Measurements from ENCODE around the gene HOXA11. TPM values are rescaled to one million over a fixed set of nuclear protein-coding genes. Genes with fewer than 3 reads are reported as not detected.

HOXA11 gene
- polyA plus RNA-seq, 6 donors from 2014 or later = not detected

DNA sequence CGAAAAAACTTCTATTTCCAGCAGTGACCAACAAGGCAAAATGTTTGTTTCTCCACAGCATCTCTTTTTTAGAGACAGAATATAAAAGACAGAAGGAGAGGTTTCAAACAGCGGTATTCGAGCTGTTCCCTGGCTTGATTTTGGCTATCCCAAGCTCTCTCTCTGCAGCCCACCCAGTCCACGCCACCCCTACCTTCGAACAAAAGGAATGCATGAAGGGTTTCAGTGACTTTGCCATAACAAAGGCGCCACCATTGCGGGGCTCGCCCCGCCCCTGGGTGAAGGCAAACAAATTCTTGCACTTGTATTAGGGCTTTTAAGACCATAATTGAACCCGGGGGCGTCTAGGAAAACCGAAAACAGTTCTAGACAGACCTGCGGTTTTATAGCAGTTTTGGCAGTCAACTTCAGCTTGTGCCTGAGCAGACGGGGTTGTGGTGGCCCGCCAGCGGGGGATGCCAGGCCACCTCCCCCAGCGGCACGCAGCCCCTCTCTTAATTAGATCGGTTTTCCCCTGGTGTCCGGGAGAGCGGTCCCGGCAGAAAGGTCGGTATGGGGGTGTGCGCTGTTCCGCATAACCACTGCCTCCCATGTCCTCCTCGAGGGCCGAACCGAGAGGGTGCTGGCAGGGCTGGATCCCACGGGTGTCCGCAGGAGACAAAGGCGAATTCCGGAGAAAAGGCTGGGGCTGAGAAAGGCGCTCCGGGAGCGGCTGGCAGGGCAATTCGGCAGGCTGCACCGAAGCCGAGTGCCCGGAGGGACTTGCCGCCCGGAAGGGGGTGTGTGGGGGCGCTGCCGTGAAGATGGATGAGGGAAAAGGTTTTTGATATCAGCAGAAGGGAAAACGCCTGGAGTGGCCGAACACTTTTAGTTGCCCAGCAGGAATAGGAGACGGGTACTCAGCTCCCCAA is 2.7 kb upstream of the HOXA11 start:
- no peak for DNase-seq
- Mint-ChIP-seq H3K27ac (peak overlapping the region in 4 of 6 donors; percentile 42 to 82 (median 78)), H3K4me1 (peaks cover 41 to 60% (median 49%) of the 10 kb centered on the region in 3 donors), H3K36me3 (peaks cover 0 to 8% of the 10 kb centered on the region in 2 donors), H3K4me3 (peak overlapping the region; percentile 54 to 89 (median 82)), H3K9me3 (peaks cover 0 to 30% (median 9%) of the 10 kb centered on the region in 7 donors), H3K27me3 (peaks cover 71 to 86% (median 80%) of the 10 kb centered on the region in 3 donors)
- no peak for ATAC-seq (ENCODE audit: low read depth in 2 of 2)

DNA sequence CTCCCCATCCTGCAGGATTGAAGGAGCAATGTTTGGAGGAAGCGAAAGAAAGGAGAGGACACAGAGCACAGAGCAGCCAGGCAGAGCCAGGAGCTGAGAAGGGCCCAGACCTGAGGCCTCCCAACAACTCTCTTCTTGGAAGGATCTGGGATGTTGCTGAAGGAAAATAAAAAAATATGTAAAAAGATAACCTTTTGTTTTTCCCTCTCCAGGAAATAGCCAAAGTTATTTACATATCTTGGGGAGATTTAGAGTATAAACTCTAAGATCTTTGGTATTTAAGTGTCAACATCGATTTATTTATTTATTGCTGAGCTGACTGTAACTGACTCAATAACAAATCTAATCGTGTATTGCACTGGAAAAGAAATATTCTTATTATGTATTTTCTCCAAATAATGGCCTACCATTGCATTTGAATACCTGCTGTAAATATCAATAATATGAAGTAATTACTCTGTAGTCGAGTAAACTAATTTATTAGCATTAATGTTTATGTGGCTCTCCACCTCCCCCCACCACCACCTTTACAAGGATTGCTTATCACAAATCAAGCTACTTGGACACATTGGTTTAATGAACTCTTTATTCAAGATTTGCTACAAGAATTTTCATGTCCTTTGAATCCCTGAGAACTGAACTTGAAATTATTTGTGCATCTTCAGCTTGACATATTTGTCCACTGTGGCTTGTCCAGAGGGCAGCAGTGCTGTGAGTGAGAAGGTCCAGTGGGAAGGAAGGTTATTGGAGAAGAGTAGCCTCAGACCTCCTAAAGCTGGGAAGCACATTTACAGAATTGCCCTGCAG is 1.8 kb upstream of the HOXA11 start:
- ATAC-seq (ENCODE audit: low read depth in 2 of 2) (no peak), DNase-seq (no peak)
- Mint-ChIP-seq H3K27ac (peak overlapping the region in 3 of 6 donors; percentile 66 to 84 (median 69)), H3K9me3 (peaks cover 0 to 32% (median 9%) of the 10 kb centered on the region in 7 donors), H3K36me3 (peaks cover 0 to 8% of the 10 kb centered on the region in 2 donors), H3K4me1 (peaks cover 41 to 55% (median 51%) of the 10 kb centered on the region in 3 donors), H3K27me3 (peaks cover 71 to 87% (median 84%) of the 10 kb centered on the region in 3 donors), H3K4me3 (peak overlapping the region in 5 of 8 donors; percentile 17 to 78 (median 35))

DNA sequence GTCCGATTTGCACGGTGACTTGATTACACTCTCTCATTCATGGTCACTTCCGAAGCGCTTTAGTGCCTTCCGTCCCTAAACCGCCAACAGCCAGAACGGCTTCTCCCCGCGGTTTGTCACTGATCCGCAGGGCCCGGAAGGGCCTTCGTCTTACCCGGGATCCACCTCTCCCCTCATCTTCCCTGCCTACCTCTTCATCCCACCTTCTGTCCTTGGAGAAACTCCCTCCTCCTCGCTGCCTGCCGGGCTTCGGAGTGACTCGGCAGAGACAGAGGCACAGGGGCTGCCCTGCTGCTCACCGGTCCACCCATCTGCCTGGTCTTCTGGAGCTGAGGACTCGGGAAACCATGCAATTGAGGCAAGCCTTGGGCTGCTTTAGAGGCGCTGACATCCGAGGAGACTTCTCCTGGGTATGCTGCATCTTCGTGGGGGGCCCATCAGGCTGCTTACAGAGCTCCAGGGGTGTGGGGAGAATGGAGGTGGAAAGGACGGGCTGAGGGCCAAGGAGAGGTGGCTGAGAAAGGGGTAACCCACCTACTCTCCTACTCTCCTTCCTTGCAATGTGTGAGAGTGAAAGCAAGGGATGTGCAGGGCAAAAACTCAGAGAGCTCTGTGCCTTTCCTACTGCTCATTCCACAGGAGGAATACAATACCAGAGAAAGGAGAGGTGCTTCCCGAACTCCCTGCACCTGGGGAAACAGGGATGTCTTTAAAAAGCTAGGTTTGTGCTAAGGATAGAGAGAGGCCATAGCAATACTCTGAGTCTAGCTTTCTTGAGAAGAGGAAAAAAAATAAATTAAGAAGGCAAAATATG is 1.0 kb upstream of the HOXA11 start:
- Mint-ChIP-seq H3K27ac (peak overlapping the region in 4 of 6 donors; percentile 84 to 97 (median 94)), H3K27me3 (peaks cover 72 to 84% (median 83%) of the 10 kb centered on the region in 3 donors), H3K4me1 (peaks cover 38 to 54% (median 51%) of the 10 kb centered on the region in 3 donors), H3K4me3 (peak overlapping the region; percentile 23 to 89 (median 76)), H3K9me3 (peaks cover 0 to 32% (median 9%) of the 10 kb centered on the region in 7 donors), H3K36me3 (peaks cover 0 to 8% of the 10 kb centered on the region in 2 donors)
- ATAC-seq (ENCODE audit: low read depth in 2 of 2) (no peak), DNase-seq (no peak)

DNA sequence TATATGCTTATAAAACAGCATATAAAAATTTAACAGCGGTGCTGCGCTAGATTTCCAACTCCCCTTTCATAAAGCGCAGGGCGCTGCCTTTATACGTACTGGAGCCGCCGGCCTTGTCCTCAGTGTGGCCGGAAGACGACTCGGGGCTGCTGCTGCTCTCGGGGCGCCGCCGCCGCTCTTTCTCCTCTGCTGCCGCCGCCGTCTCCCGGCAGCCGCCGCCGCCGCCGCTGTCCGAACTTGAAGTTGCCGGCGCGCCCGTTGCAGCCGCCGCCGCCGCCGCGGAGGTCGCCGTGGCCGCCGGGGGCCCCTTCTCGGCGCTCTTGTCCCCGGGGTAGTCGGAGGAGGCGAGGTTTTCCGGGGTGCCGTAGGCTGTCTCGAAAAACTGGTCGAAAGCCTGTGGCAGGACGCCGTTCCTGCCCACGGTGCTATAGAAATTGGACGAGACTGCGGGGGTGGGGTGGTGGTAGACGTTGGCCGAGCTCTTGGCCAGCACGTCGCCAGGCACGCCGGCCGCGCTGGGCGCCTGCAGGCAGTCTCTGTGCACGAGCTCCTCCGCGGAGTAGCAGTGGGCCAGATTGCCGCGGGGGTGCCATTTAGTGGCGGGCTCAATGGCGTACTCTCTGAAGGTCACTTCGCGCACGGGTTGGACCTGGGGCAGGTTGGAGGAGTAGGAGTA is 557 bp downstream of the HOXA11 start:
- Mint-ChIP-seq H3K27me3 (peaks cover 69 to 83% (median 83%) of the 10 kb centered on the region in 3 donors), H3K4me1 (peaks cover 36 to 54% (median 49%) of the 10 kb centered on the region in 3 donors), H3K9me3 (peaks cover 0 to 26% (median 5%) of the 10 kb centered on the region in 7 donors), H3K36me3 (peaks cover 0 to 8% of the 10 kb centered on the region in 2 donors), H3K4me3 (peak overlapping the region; percentile 62 to 89 (median 81)), H3K27ac (peak overlapping the region in 4 of 6 donors; percentile 84 to 97 (median 94))
- DNase-seq = no peak
- no peak for ATAC-seq (ENCODE audit: low read depth in 2 of 2)

DNA sequence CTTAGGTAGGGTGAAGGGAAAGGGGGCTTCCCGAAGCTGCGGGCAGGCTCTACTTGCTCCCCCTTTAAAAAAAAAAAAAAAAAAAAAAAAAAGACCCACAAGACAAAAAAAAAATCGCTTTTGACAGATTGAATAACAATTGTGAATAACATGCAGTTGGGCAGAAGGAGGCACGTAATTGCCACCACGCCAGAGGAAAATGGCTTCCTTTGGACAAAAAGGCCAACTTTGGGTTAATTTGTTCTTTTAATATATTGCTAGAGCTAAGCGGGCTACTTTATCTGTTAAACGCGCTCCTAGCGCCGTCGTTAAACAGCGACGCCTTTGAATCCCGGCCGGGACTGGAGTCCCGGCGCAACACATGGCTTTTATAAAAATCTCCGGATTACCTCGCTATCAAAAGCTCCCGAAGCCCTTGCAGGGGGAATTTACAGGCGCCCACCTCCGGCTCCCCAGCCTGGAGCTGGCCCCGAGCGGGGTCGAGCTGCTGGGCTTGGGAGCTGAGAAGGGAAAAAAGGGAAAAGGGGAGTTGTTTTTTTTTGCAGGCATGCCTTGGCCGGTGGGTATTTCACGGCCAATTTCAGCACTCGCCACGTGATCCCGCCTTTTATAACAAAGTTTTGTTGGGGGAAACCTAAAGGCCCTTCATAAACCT is 1.2 kb downstream of the HOXA11 start:
- peak overlapping the region; percentile 42 to 85 (median 72) for H3K4me3 Mint-ChIP-seq
- ATAC-seq (ENCODE audit: low read depth in 2 of 2) (no peak), DNase-seq (no peak)
- peaks cover 0 to 8% of the 10 kb centered on the region in 2 donors for H3K36me3 Mint-ChIP-seq
- H3K27ac Mint-ChIP-seq = peak overlapping the region in 4 of 6 donors; percentile 72 to 93 (median 84)
- H3K27me3 Mint-ChIP-seq = peaks cover 73 to 83% (median 81%) of the 10 kb centered on the region in 3 donors
- peaks cover 35 to 53% (median 42%) of the 10 kb centered on the region in 3 donors for H3K4me1 Mint-ChIP-seq
- peaks cover 0 to 31% (median 8%) of the 10 kb centered on the region in 7 donors for H3K9me3 Mint-ChIP-seq

DNA sequence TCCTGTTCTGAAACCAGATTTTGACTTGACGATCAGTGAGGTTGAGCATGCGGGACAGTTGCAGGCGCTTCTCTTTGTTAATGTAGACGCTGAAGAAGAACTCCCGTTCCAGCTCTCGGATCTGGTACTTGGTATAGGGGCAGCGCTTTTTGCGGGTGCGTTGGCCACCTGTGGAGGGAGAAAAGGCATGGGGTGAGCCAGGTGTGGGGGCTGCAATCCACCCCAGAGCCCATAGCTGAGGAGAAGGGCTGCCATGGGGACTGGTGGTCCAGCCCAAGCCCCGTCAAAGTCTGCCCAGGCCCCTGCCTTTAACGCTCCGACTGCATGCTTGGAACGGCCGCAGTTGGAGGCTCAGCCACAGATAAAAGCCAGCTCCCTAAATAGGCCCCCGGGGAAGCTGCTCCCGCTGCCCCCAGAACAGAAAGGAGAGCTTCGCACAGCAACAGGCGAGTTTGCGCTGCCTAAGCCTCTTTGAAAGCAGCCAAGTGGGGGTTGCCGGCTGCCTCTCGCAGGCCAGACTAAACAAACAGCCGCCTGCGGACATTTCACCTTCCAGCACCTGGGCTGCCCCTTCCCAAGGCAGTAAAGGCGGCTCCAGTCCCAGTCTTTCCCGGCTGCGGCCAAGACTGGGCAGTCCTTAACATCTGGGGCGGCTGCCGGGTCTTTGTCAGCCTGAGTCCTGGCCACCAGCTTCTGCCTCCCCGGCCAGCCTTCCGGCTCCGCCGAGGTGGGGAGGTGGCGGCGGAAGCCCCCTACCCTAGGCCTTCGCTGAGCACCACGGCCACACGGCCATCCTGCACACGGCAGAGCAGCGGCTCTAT is 2.0 kb downstream of the HOXA11 start:
- DNase-seq (no peak), ATAC-seq (ENCODE audit: low read depth in 2 of 2) (no peak)
- peak overlapping the region in 4 of 6 donors; percentile 65 to 93 (median 78) for H3K27ac Mint-ChIP-seq
- peaks cover 0 to 24% (median 8%) of the 10 kb centered on the region in 7 donors for H3K9me3 Mint-ChIP-seq
- H3K27me3 Mint-ChIP-seq = peaks cover 72 to 83% (median 77%) of the 10 kb centered on the region in 3 donors
- peaks cover 0 to 8% of the 10 kb centered on the region in 2 donors for H3K36me3 Mint-ChIP-seq
- peak overlapping the region in 6 of 8 donors; percentile 6 to 85 (median 68) for H3K4me3 Mint-ChIP-seq
- peaks cover 27 to 46% (median 35%) of the 10 kb centered on the region in 3 donors for H3K4me1 Mint-ChIP-seq

DNA sequence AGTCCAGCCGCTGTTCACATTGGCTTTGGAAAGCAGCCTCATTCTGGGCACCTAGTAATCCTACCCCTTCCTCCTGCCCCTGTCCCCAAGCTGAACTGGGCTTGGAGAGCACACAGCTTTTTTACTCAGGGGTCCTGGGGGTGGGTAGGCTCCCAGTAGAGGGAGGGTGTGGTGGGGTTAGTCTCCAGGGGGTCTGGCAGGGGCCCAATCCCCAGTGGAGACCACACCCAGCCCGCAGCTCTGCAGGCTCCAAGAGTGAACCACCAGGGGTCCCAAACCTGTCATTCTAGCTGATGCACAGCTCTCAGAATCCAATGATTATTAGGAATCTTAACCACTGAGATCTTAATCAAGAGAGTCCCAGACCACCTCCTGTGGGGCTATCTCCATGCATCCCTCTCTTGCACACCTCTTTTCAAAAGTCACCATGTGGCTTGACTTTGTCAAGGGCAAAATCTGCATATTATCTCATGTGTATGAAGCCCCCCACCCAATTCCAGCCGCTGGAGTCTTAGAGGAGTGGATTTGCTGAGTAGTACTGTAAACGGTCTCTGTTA is 2.7 kb downstream of the HOXA11 start:
- peaks cover 24 to 40% (median 29%) of the 10 kb centered on the region in 3 donors for H3K4me1 Mint-ChIP-seq
- peak overlapping the region in 2 of 6 donors; percentile 65 to 86 for H3K27ac Mint-ChIP-seq
- H3K4me3 Mint-ChIP-seq = peak overlapping the region in 4 of 8 donors; percentile 6 to 56 (median 26)
- ATAC-seq (ENCODE audit: low read depth in 2 of 2) (no peak), DNase-seq (no peak)
- H3K9me3 Mint-ChIP-seq = peaks cover 0 to 24% (median 8%) of the 10 kb centered on the region in 7 donors
- peaks cover 73 to 83% (median 77%) of the 10 kb centered on the region in 3 donors for H3K27me3 Mint-ChIP-seq
- peaks cover 0 to 8% of the 10 kb centered on the region in 2 donors for H3K36me3 Mint-ChIP-seq

DNA sequence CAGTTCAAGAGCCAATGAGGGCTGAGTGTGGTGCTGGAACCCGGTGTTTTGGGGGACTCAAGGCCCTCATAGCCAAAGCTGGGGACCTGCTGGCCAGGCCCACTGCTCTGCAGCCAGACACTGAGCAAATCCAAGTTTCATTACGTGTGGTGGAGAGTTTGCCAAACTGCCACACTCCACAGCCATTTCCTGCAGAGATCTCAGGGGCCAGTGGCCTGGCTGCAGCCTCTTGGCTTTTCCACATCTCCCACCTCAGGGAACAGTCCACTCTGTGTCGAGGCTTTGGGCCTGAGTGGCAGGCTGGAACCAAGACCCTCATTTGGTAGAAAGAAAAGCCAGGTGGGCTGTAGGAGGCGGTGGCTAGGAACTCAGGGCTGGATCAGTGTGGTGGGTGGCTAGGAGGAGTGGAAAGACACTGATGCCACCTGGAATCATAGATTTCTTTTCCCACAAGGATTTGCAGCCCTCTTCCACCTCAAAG is 3.2 kb downstream of the HOXA11 start:
- H3K9me3 Mint-ChIP-seq = peaks cover 0 to 19% (median 8%) of the 10 kb centered on the region in 7 donors

DNA sequence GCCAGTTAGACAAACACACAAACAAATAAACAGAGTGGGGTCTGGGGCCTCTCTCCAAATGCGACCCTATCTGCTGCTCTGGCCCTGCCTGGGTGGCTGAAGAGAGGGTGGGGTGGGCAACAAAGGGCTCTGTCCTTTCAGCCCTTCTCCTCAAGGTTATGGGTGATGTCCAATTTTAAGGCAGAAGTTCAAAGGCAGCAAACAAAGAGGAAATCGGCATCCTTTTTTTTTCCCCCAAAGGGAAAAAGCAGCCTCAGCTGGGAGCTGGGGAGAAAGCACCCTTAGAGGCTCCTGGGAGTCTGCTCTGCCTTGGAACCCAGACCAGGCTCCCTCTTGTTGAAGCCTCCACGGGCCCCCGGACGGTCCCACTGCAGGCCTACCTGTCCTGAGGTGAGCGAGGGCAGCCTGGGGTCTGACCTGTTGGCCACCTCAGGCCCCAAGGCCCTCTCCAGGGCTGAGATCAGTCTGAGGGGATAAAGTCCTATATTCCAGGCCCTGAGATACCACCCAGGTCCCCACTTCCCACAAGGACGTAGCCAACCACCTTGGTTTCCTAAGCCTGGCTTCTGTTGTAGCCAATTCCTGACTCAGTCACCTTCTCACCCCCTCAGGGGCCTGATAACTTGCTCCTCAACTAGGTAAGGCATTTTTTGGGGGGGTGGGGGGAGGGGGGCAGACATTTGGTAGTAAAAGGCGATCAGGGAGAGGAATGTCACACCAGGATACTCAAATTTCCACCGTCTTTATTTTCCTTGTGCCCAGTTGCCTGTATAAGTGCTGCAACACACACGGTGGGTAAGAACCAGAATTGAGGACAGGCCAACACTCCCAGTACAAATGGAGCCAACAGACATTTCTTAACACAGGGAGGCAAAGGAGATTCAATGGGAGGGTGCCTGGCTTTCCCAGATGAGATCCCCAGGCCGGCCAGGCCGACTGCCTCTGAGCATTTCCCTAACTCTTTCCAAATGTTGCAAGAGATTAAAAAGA is 4.3 kb downstream of the HOXA11 start:
- peaks cover 72 to 85% (median 76%) of the 10 kb centered on the region in 3 donors for H3K27me3 Mint-ChIP-seq

More for the DNA sequence above, 3.2 kb downstream of the HOXA11 start:
- peaks cover 24 to 36% (median 29%) of the 10 kb centered on the region in 3 donors for H3K4me1 Mint-ChIP-seq
- no peak for ATAC-seq (ENCODE audit: low read depth in 2 of 2)
- peaks cover 0 to 8% of the 10 kb centered on the region in 2 donors for H3K36me3 Mint-ChIP-seq
- DNase-seq = no peak
- peak overlapping the region in 1 of 8 donors; percentile 18 for H3K4me3 Mint-ChIP-seq
- H3K27ac Mint-ChIP-seq = no peak overlapping the region
- H3K27me3 Mint-ChIP-seq = peaks cover 73 to 84% (median 75%) of the 10 kb centered on the region in 3 donors

More for the DNA sequence above, 4.3 kb downstream of the HOXA11 start:
- Mint-ChIP-seq H3K9me3 (peaks cover 0 to 12% (median 6%) of the 10 kb centered on the region in 7 donors), H3K27ac (peak overlapping the region in 2 of 6 donors; percentile 58 to 90), H3K4me3 (peak overlapping the region in 2 of 8 donors; percentile 18 to 29), H3K36me3 (peaks cover 0 to 2% of the 10 kb centered on the region in 2 donors), H3K4me1 (peaks cover 16 to 31% (median 23%) of the 10 kb centered on the region in 3 donors)
- DNase-seq = no peak
- no peak for ATAC-seq (ENCODE audit: low read depth in 2 of 2)

Data from naive B cell (primary cell).